GM12878 (cell line): ENCODE measurements around the gene SGPP2. TPM values are rescaled to one million over a fixed set of nuclear protein-coding genes. Genes with fewer than 3 reads are reported as not detected.
A peak's percentile ranks its signal among the peaks of the same experiment; 100 is the strongest.

Experiments used
- ASH2L ChIP-seq: fragments of 300-600, 200-600 bp; sonication (generic); IDR thresholded peaks from 2 replicates; pipeline ENCODE4 v1.6.1; 2017; ENCODE audit warnings: low read depth, mild to moderate bottlenecking, borderline replicate concordance
- ELK1 ChIP-seq: IDR thresholded peaks from 2 replicates; pipeline ENCODE4 v1.6.1; 2012; ENCODE audit warnings: low read depth, low read length, improper control_type of control experiment
- ETV6 ChIP-seq, 2 experiments: fragments of 450-650 bp in 1 of 2; IDR thresholded peaks in 1 of 2; conservative IDR thresholded peaks in 1 of 2; 2 replicates each; pipeline ENCODE4 v1.6.1; 2014; ENCODE audit warnings: antibody characterized with exemption in 1 of 2, borderline replicate concordance in 1 of 2, low read depth in 1 of 2, mild to moderate bottlenecking in 1 of 2, moderate library complexity in 1 of 2
- EZH2 ChIP-seq: IDR thresholded peaks from 2 replicates; pipeline ENCODE4 v1.6.1; 2012; ENCODE audit warnings: low read depth, mild to moderate bottlenecking, control low read depth, inconsistent platforms, low read length, borderline replicate concordance; ENCODE audit not compliant: control insufficient read depth
- HCFC1 ChIP-seq: fragments of 150-350 bp; IDR thresholded peaks from 2 replicates; pipeline ENCODE4 v1.6.1; 2014; ENCODE audit warnings: low read length
- HDAC2 ChIP-seq: fragments of 200-600 bp; sonication (generic); IDR thresholded peaks from 2 replicates; pipeline ENCODE4 v1.6.1; 2017
- IRF5 ChIP-seq: fragments of 450-650 bp; IDR thresholded peaks from 2 replicates; pipeline ENCODE4 v1.6.1; 2017; ENCODE audit warnings: borderline replicate concordance
- MEF2A ChIP-seq: IDR thresholded peaks from 2 replicates; pipeline ENCODE4 v1.6.1; 2011; ENCODE audit warnings: low read depth, mild to moderate bottlenecking, low read length, moderate library complexity; ENCODE audit not compliant: insufficient read depth
- NFIC ChIP-seq: IDR thresholded peaks from 2 replicates; pipeline ENCODE4 v1.6.1; 2012; ENCODE audit warnings: low read depth, mild to moderate bottlenecking, inconsistent platforms, low read length, moderate library complexity
- NFXL1 ChIP-seq: fragments of 450-650 bp; IDR thresholded peaks from 2 replicates; pipeline ENCODE4 v1.6.1; 2017; ENCODE audit warnings: antibody characterized with exemption, mild to moderate bottlenecking, borderline replicate concordance
- NKRF ChIP-seq: fragments of 450-650 bp; conservative IDR thresholded peaks from 2 replicates; pipeline ENCODE4 v1.6.1; 2017; ENCODE audit warnings: mild to moderate bottlenecking, moderate library complexity
- POLR2AphosphoS2 ChIP-seq: IDR thresholded peaks from 2 replicates; pipeline ENCODE4 v1.6.1; 2011; ENCODE audit warnings: low read depth, mild to moderate bottlenecking, low read length, improper control_type of control experiment, moderate library complexity
- RCOR1 ChIP-seq: conservative IDR thresholded peaks from 2 replicates; pipeline ENCODE4 v1.6.1; 2012; ENCODE audit warnings: low read depth, low read length, improper control_type of control experiment
- RFX5 ChIP-seq: IDR thresholded peaks from 2 replicates; pipeline ENCODE4 v1.6.1; 2011; ENCODE audit warnings: low read depth, low read length, improper control_type of control experiment
- TAF1 ChIP-seq: IDR thresholded peaks from 2 replicates; pipeline ENCODE4 v1.6.1; 2011; ENCODE audit warnings: mild to moderate bottlenecking, low read depth, low read length, borderline replicate concordance
- YY1 ChIP-seq: IDR thresholded peaks from 2 replicates; pipeline ENCODE4 v1.6.1; 2011; ENCODE audit warnings: low read depth, mild to moderate bottlenecking, low read length
- ZBTB11 ChIP-seq: fragments of 450-650 bp; formaldehyde crosslinking; IDR thresholded peaks from 2 replicates; pipeline ENCODE4 v1.5.0; 2022; ENCODE audit warnings: mild to moderate bottlenecking, missing genetic modification characterization
- ZNF207 ChIP-seq: fragments of 450-650 bp; IDR thresholded peaks from 2 replicates; pipeline ENCODE4 v1.6.1; 2014; ENCODE audit warnings: antibody characterized with exemption, mild to moderate bottlenecking, borderline replicate concordance
- polyA plus RNA-seq, 11 experiments: library from polyadenylated mRNA; depleted of rRNA in 4 of 11; unstranded in 6 of 11; stranded (reverse) in 5 of 11; fragments of >200 nt; fragmentation: Nextera tagmentation in 4 of 11; fragmentation: Illumina TruSeq in 1 of 11; extraction: Ambion mirVana in 4 of 11; extraction: Trizol in 1 of 11; gene quantifications; 1 replicate in 1 of 11; 2 replicates in 10 of 11; pipeline versions ENCODE4 v1.2.1 to v1.2.3, GENCODE V29; 2011 to 2016; ENCODE audit warnings: inconsistent platforms in 2 of 11, missing spikeins in 2 of 11, low read depth in 1 of 11
- total RNA-seq, 4 experiments: library from RNA; depleted of rRNA in 3 of 4; stranded (reverse); fragments of >200 nt in 3 of 4; fragmentation: Illumina TruSeq in 1 of 4; extraction: Trizol in 1 of 4; gene quantifications; 2 replicates each; pipeline versions ENCODE4 v1.2.1 to v1.2.3, GENCODE V29; 2013 to 2021

SGPP2 gene
- total and polyA plus RNA-seq, 10 of the 15 experiments (the other 5 are each of a cell fraction or from before 2014, with no cell fraction given), result 3.5 to 84.9 (median 13.1) TPM

- TF ChIP-seq HCFC1 (no peak; the same call in 1 of the 2 replicates), RFX5 (no peak), RCOR1 (no peak), ASH2L (no peak), NKRF (peak; percentile 82; the same call in 1 of the 2 replicates), ETV6 (conservative IDR thresholded peaks at IDR 0.05 in 1 of 2, IDR thresholded peaks at IDR 0.05 in 1 of 2; ENCODE audit: borderline replicate concordance in 1 of 2, low read depth in 1 of 2) (no peak; a peak in 1 of 4 replicates), NFIC (no peak), YY1 (no peak), ZBTB11 (CRISPR knock-in tag) (peak; percentile 74), HDAC2 (no peak), MEF2A (no peak), ELK1 (no peak), TAF1 (peak; percentile 10; the same call in 1 of the 2 replicates), NFXL1 (no peak), ZNF207 (no peak), EZH2 (no peak), IRF5 (no peak), POLR2AphosphoS2 (no peak)
These were observed 657 bp downstream of the SGPP2 start (continued) for GRCh38 chr2:222424729-222425671.
